ENCODE data around the gene PTTG2. TPM values are rescaled to one million over a fixed set of nuclear protein-coding genes. Genes with fewer than 3 reads are reported as not detected.

The PTTG2 gene
- polyA plus RNA-seq, 1 donor from 2014 or later: not detected

- no peaks in the 10 kb centered on the region for H3K27me3 ChIP-seq (ENCODE audit: insufficient read depth, low read depth, low read length)
- TF ChIP-seq MXI1 (conservative IDR thresholded peaks at IDR 0.05; ENCODE audit: poor library complexity, severe bottlenecking): no peak
- TF ChIP-seq POLR2AphosphoS5 (IDR thresholded peaks at IDR 0.05): no peak
- no peak for TF ChIP-seq EP300 (conservative IDR thresholded peaks at IDR 0.05; ENCODE audit: poor library complexity, severe bottlenecking)
- TF ChIP-seq SMC3 (conservative IDR thresholded peaks at IDR 0.05; ENCODE audit: poor library complexity): no peak
- TF ChIP-seq RAD21 (conservative IDR thresholded peaks at IDR 0.05): no peak
- no peak for TF ChIP-seq CTCF (IDR thresholded peaks at IDR 0.05; ENCODE audit: poor library complexity, severe bottlenecking)
- TF ChIP-seq TAF1 (IDR thresholded peaks at IDR 0.05; ENCODE audit: low read depth): no peak
- no peak for TF ChIP-seq REST (IDR thresholded peaks at IDR 0.05; ENCODE audit: borderline replicate concordance)
- no peak overlapping the region for H3K4me3 ChIP-seq (ENCODE audit: low read length)
- no peak overlapping the region for H3K27ac ChIP-seq (ENCODE audit: low read length)
- peaks cover 6% of the 10 kb centered on the region for H3K79me2 ChIP-seq (replicated peaks; ENCODE audit: insufficient read depth, low read length)
- H4K20me1 ChIP-seq (ENCODE audit: insufficient read depth): no peaks in the 10 kb centered on the region
- H2AFZ ChIP-seq (ENCODE audit: low read depth, low read length): no peak overlapping the region
- no peaks in the 10 kb centered on the region for H3K9me3 ChIP-seq (ENCODE audit: low read length)
- no peaks in the 10 kb centered on the region for H3K9me2 ChIP-seq (ENCODE audit: insufficient read depth, low read length)
- H3K36me3 ChIP-seq (ENCODE audit: insufficient read depth, low read length): no peaks in the 10 kb centered on the region
- H3K4me2 ChIP-seq (ENCODE audit: low read length): no peak overlapping the region
- H3F3A ChIP-seq (ENCODE audit: insufficient read depth, low read length, poor library complexity, severe bottlenecking): no peaks in the 10 kb centered on the region
- no peak overlapping the region for H3K9ac ChIP-seq (ENCODE audit: low read length)
Measured at GRCh38 chr4:37982736-37983135, 22.5 kb downstream of the PTTG2 start.

GRCh38 chr4:37983951-37984350, 23.8 kb downstream of the PTTG2 start:
- Histone ChIP-seq H3K36me3 (ENCODE audit: insufficient read depth, low read length) (no peaks in the 10 kb centered on the region), H4K20me1 (ENCODE audit: insufficient read depth) (no peaks in the 10 kb centered on the region), H3K27me3 (ENCODE audit: insufficient read depth, low read depth, low read length) (no peaks in the 10 kb centered on the region), H3K9me3 (ENCODE audit: low read length) (no peaks in the 10 kb centered on the region), H3K79me2 (replicated peaks; ENCODE audit: insufficient read depth, low read length) (peaks cover 6% of the 10 kb centered on the region), H3K27ac (ENCODE audit: low read length) (no peak overlapping the region), H2AFZ (ENCODE audit: low read depth, low read length) (no peak overlapping the region), H3K4me3 (ENCODE audit: low read length) (no peak overlapping the region), H3K4me2 (ENCODE audit: low read length) (no peak overlapping the region), H3F3A (ENCODE audit: insufficient read depth, low read length, poor library complexity, severe bottlenecking) (no peaks in the 10 kb centered on the region), H3K9ac (ENCODE audit: low read length) (no peak overlapping the region), H3K9me2 (ENCODE audit: insufficient read depth, low read length) (no peaks in the 10 kb centered on the region)
- TF ChIP-seq EZH2 (IDR thresholded peaks at IDR 0.05; ENCODE audit: borderline replicate concordance, insufficient read depth, low read length, poor library complexity, severe bottlenecking) (no peak), RAD21 (conservative IDR thresholded peaks at IDR 0.05) (no peak), CTCF (IDR thresholded peaks at IDR 0.05; ENCODE audit: poor library complexity, severe bottlenecking) (no peak), TAF1 (IDR thresholded peaks at IDR 0.05; ENCODE audit: low read depth) (no peak), POLR2AphosphoS5 (IDR thresholded peaks at IDR 0.05) (no peak), REST (IDR thresholded peaks at IDR 0.05; ENCODE audit: borderline replicate concordance) (no peak), EP300 (conservative IDR thresholded peaks at IDR 0.05; ENCODE audit: poor library complexity, severe bottlenecking) (no peak), MXI1 (conservative IDR thresholded peaks at IDR 0.05; ENCODE audit: poor library complexity, severe bottlenecking) (no peak)

All from neural cell (in vitro differentiated cells).